Measurements from ENCODE around the gene CERS1.
"Not testable (repeated sequence)": the region's sequence is repeated elsewhere in the genome, so short reads cannot be mapped to it uniquely, and the experiment has no call there.

The CERS1 gene

DNA sequence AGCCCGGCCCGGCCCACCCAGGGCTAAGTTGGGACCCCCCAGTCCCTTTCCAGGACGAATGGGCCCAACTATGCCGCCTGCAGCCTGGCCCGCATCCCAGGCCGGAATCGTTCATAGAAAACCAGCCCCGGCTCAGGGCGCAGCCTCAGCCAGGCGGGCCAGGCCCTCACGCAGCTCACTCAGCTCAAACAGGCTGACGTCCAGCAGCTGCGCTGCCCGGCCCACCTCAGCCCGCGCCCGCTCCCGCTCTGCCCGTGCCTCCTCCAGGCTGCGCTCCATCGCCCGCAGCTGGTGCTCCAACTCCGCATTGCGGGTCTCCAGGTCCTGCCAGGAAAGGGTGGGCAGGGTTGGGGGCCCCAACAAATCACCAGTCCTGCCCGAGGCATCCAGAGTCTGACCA lies 33.4 kb upstream of the CERS1 start:
- Mint-ChIP-seq H3K27me3 (peaks cover 8 to 10% of the 10 kb centered on the region in 2 donors), H3K4me3 (no peak overlapping the region), H3K4me1 (ENCODE audit: low read depth in 2 of 2) (peaks cover 4 to 5% of the 10 kb centered on the region in 2 donors), H3K36me3 (ENCODE audit: insufficient read depth) (peaks cover 39% of the 10 kb centered on the region), H3K9me3 (no peaks in the 10 kb centered on the region), H3K27ac (peak overlapping the region in 1 of 2 donors; percentile 53)
- ATAC-seq (replicated peaks), result no peak
- no peak for DNase-seq

DNA sequence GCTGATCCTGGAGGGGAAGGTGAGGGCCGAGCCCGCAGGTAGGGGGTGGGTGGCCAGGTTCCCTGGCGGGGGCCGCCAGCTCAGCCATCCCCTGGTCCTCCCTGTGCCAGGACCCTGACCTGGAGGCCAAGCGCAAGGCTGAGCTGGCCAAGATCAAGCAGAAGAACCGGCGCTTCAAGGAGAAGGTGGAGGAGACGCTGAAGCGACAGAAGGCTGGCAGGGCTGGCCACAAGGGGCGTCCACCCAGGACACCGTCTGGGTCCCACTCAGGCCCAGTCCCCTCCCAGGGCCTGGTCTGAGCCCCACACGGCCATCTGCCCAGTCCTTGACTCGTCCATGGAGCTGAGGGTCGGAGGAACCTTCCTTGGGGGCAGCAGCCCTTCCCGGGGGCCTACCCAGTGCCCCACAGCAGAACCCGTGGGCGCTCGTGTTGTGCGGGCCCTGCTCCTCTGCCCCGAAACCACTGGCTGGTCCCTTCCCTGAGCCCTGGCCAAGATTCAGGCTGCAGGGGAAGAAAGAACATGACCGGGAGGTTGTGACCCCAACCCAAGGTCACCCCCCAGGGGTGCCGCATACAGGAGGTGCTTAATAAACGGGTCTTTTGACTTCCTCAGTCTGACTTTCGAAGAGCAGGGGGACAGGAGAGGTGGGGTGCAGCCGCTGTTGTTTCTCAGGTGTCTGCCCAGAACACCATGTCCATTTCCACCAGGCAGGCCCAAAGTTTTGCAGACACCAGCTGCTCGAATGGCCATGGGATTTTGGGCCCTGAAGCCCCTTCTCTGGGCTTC lies 32.3 kb upstream of the CERS1 start:
- no peaks in the 10 kb centered on the region for H3K9me3 Mint-ChIP-seq
- H3K4me3 Mint-ChIP-seq, result no peak overlapping the region
- peak overlapping the region in 1 of 2 donors; percentile 63 for H3K27ac Mint-ChIP-seq
- H3K36me3 Mint-ChIP-seq (ENCODE audit: insufficient read depth), result peaks cover 47% of the 10 kb centered on the region
- H3K27me3 Mint-ChIP-seq, result no peaks in the 10 kb centered on the region
- no peak for DNase-seq
- peaks cover 4 to 5% of the 10 kb centered on the region in 2 donors for H3K4me1 Mint-ChIP-seq (ENCODE audit: low read depth in 2 of 2)
- ATAC-seq (replicated peaks), result no peak

DNA sequence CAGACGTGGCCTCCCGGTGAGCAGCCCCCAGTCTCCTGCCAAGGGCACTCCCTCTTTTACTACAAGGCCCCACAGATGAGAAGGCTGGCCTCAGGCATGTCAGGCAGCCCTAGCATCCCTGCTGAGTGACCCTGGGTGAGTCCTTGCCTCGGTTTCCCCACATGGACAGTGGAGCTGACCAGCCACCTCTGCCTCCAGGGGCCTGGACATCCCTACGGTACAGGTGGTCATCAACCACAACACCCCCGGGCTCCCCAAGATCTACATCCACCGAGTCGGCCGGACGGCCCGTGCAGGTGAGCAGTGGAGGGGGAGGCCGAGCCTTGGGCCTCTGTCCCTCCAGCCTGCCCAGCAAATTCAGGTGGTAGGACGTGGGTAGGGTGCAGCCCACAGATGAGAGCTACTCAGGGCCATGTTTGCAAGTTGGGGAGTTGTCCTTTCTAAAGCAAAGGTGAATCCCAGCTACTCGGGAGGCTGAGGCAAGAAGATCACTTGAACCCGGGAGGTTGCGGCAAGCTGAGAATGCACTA lies 28.8 kb upstream of the CERS1 start:
- ATAC-seq (replicated peaks), result no peak
- Mint-ChIP-seq H3K4me3 (no peak overlapping the region), H3K4me1 (ENCODE audit: low read depth in 2 of 2) (peaks cover 9 to 11% of the 10 kb centered on the region in 2 donors), H3K36me3 (ENCODE audit: insufficient read depth) (peaks cover 70% of the 10 kb centered on the region), H3K9me3 (no peaks in the 10 kb centered on the region), H3K27me3 (no peaks in the 10 kb centered on the region), H3K27ac (no peak overlapping the region)
- DNase-seq, result no peak

DNA sequence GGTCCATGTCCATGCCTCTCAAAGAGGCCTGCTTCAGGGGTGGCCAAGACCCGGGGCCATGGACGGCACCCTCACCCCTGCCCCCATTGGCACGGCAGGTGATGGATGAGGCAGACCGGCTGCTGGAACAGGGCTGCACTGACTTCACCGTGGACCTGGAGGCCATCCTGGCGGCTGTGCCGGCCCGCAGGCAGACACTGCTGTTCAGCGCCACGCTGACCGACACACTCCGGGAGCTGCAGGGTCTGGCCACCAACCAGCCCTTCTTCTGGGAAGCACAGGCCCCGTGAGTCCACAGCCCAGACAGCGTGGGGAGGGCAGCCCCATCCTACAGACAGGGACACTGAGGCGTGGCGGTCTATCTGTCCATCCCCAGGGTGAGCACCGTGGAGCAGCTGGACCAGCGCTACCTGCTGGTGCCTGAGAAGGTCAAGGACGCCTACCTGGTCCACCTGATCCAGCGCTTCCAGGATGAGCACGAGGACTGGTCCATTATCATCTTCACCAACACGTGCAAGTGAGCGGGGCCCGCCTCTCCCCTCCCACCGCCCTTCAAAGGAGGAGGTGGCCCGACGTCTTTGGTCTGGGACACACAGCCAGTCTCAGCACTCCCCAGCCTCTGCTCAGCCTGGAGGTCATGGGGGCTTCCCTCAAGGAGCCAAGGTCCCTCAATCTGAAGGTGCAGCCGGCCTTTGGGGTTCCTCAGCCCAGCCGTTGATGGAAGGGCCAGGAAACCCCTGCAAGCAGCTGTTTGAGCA lies 26.4 kb upstream of the CERS1 start:
- Mint-ChIP-seq H3K4me1 (ENCODE audit: low read depth in 2 of 2) (peaks cover 19 to 22% of the 10 kb centered on the region in 2 donors), H3K4me3 (peak overlapping the region in 1 of 2 donors; percentile 6), H3K36me3 (ENCODE audit: insufficient read depth) (peaks cover 70% of the 10 kb centered on the region), H3K9me3 (no peaks in the 10 kb centered on the region), H3K27ac (no peak overlapping the region), H3K27me3 (no peaks in the 10 kb centered on the region)
- no peak for ATAC-seq (replicated peaks)
- DNase-seq, result no peak

DNA sequence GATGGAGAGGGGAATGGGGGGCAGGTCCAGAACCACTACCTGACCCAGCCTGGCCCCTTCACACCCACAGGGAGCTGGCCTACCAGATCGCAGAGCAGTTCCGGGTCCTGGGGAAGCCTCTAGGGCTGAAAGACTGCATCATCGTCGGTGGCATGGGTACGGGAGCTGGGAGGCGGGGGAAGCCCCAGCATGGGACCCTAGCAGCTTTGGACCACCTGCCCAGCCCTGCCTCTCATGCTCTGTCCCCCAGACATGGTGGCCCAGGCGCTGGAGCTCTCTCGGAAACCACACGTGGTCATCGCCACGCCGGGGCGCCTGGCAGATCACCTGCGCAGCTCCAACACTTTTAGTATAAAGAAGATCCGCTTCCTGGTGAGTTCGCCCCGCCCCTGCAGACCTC lies 25.6 kb upstream of the CERS1 start:
- Mint-ChIP-seq H3K27ac (peak overlapping the region; percentile 65 to 93), H3K4me1 (ENCODE audit: low read depth in 2 of 2) (peaks cover 26 to 27% of the 10 kb centered on the region in 2 donors), H3K4me3 (peak overlapping the region; percentile 34 to 89), H3K27me3 (no peaks in the 10 kb centered on the region), H3K36me3 (ENCODE audit: insufficient read depth) (peaks cover 70% of the 10 kb centered on the region), H3K9me3 (no peaks in the 10 kb centered on the region)
- DNase-seq, result no peak
- no peak for ATAC-seq (replicated peaks)

DNA sequence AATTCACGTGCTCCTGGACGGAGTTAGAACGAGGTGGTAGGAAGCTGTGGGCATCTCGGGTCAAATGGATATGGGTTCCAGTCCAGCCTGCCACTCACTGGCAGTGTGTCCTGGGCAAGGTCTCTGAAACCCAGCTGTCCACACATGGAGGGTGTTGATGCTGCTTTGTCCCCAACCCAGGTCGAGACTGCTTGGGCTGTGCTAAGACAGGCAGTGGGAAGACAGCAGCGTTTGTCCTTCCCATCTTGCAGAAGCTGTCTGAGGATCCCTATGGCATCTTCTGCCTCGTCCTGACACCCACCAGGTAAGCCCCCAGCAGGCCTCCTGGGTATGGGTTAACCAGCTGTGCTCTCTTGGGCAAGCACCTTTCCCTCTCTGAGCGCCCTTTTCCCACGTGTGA lies 24.4 kb upstream of the CERS1 start:
- peaks cover 72% of the 10 kb centered on the region for H3K36me3 Mint-ChIP-seq (ENCODE audit: insufficient read depth)
- DNase-seq (no peak), ATAC-seq (replicated peaks) (no peak)
- peak overlapping the region; percentile 89 for H3K4me3 Mint-ChIP-seq
- H3K27ac Mint-ChIP-seq, result peak overlapping the region; percentile 93 to 94
- H3K9me3 Mint-ChIP-seq, result no peaks in the 10 kb centered on the region
- H3K4me1 Mint-ChIP-seq (ENCODE audit: low read depth in 2 of 2), result peaks cover 26 to 27% of the 10 kb centered on the region in 2 donors
- no peaks in the 10 kb centered on the region for H3K27me3 Mint-ChIP-seq

DNA sequence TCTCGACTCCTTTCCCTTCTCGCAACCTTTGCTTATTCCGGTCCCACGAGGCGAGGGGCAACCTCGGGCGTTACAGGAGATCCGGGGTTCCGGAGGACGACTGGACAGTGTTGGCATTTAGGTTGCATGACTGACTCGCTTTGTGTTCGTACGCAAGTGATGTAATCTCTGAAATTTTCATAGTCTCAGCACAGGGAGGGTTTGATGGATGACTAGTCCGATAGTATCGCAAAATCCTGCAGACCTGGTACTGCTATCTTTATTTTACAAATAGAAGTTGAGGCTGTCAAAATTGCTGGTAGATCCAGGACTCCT lies 23.9 kb upstream of the CERS1 start:
- no peaks in the 10 kb centered on the region for H3K27me3 Mint-ChIP-seq
- peaks cover 29 to 30% of the 10 kb centered on the region in 2 donors for H3K4me1 Mint-ChIP-seq (ENCODE audit: low read depth in 2 of 2)
- ATAC-seq (replicated peaks) (no peak), DNase-seq (no peak)
- peaks cover 72% of the 10 kb centered on the region for H3K36me3 Mint-ChIP-seq (ENCODE audit: insufficient read depth)
- H3K4me3 Mint-ChIP-seq, result peak overlapping the region; percentile 89
- no peaks in the 10 kb centered on the region for H3K9me3 Mint-ChIP-seq
- H3K27ac Mint-ChIP-seq, result peak overlapping the region; percentile 93 to 94

DNA sequence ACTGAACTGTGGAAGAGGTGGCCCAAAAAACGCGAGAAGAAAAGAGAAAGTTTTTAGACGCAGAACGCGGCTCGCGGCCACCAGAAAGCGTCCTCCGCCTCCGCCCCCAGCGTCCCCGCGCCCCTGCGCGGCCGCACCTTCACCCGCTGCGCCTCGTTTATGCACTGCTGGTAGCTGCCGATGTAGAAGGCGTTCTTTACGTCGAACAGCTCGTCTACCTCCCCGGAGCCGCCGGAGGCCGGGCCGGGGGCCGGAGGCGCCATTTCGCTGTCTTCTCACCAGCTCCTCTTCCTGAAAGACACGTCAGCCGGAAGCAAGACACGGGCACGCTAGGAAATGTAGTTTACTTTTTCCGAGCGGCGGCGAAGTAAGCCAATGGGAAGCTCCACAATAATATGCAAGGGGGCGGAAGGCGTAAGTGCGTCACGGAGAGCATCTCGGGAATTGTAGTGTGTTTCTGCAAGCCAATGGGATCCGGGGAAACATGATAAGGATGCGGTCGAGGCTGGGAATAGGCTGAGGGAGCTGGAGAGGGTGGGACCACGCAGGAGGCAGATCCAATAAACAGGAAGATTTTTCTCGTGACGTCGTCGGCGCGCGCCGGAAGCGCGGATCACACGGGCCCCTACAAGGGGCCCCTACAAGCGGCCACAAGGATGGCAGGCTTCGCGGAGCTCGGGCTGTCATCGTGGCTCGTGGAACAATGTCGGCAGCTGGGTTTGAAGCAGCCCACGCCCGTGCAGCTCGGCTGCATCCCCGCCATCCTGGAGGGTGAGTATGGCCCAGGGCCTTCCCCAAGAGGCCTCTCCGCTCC lies 23.3 kb upstream of the CERS1 start, which contains the start of the genes COPE and DDX49:
COPE (minus strand) TSS at position 302 of the 814 bp plus-strand sequence; CDS start at position 263, 39 bp downstream.
DDX49 (plus strand) TSS at position 630 of the 814 bp plus-strand sequence; CDS start at position 657, 27 bp downstream.
- ATAC-seq (replicated peaks), result peak; percentile 89
- H3K27me3 Mint-ChIP-seq, result no peaks in the 10 kb centered on the region

DNA sequence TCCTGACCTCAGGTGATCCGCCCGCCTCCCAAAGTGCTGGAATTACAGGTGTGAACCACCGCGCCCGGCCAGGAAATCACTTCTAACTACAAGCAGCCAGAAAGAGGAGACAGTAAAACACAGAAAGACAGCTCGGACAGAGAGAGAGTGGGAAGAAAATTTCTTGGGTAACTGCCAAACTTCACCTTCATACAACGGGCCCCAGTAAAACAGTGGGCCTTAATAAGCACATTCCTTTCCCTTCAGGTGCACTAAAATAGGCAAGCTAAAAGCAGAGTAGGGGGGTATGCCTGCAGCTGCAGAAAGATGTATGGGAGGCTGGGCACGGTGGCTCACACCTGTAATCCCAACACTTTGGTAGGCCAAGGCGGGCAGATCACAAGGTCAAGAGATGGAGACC lies 21.6 kb upstream of the CERS1 start:
- DNase-seq; ATAC-seq (replicated peaks); H3K9me3 Mint-ChIP-seq; H3K27me3 Mint-ChIP-seq: not testable (repeated sequence)
- Mint-ChIP-seq H3K4me1 (ENCODE audit: low read depth in 2 of 2) (peaks cover 38 to 45% of the 10 kb centered on the region in 2 donors), H3K27ac (peak overlapping the region; percentile 69 to 80), H3K4me3 (peak overlapping the region; percentile 89), H3K36me3 (ENCODE audit: insufficient read depth) (peaks cover 67% of the 10 kb centered on the region)

More for the DNA sequence above, 23.3 kb upstream of the CERS1 start, which contains the start of the genes COPE and DDX49:
- peak; percentile 96 to 97 (median 97) for DNase-seq
- Mint-ChIP-seq H3K4me3 (peak within 1 kb of the TSS; percentile 89), H3K36me3 (ENCODE audit: insufficient read depth) (peaks cover 72% of the 10 kb centered on the region), H3K9me3 (no peaks in the 10 kb centered on the region), H3K27ac (peak within 1 kb of the TSS; percentile 93 to 94), H3K4me1 (ENCODE audit: low read depth in 2 of 2) (peaks cover 30 to 32% of the 10 kb centered on the region in 2 donors)

DNA sequence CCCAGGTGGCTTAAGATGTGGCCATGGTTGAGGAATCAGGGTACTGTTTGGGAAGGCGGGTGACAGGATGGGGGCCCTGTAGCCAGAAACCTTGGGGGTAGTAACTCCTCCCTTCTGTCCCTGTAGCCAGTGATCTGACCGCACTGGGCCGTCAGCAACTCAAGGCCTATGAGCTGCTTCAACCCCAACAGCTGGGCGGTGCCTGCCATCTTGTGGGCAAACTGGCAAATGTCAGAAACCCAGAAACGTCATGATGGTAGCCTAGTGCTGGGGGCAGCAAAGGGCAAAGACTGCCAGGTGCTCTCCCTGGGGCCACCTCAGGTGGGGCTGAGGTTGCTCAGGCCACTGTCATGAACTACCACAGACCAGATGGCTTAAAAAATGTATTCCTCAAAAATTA lies 19.7 kb upstream of the CERS1 start:
- peaks cover 32 to 40% of the 10 kb centered on the region in 2 donors for H3K4me1 Mint-ChIP-seq (ENCODE audit: low read depth in 2 of 2)
- ATAC-seq (replicated peaks), result no peak
- no peaks in the 10 kb centered on the region for H3K27me3 Mint-ChIP-seq
- no peak for DNase-seq
- H3K36me3 Mint-ChIP-seq (ENCODE audit: insufficient read depth), result peaks cover 64% of the 10 kb centered on the region
- peak overlapping the region in 1 of 2 donors; percentile 40 for H3K4me3 Mint-ChIP-seq
- H3K9me3 Mint-ChIP-seq, result no peaks in the 10 kb centered on the region
- H3K27ac Mint-ChIP-seq, result peak overlapping the region in 1 of 2 donors; percentile 70

DNA sequence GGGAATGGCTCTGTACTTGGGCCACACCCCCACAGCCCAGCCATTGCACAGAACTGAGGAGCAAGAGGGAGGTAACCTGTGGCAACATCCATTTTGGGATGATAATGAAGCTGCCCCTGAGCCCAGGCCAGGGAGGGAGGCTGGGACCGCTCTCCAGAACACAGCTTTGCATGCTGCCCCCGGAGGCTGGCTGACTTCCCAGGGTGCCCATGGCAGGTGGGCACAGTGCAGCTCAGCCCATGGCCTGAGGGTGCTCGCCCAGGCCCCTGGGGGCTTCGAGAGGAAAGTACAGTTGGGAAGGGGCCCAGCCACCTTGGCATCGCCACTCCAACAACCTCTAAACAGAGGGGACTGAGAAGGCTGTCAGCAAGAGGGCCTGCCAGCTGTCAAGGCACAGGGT lies 17.5 kb upstream of the CERS1 start:
- Mint-ChIP-seq H3K4me3 (no peak overlapping the region), H3K4me1 (ENCODE audit: low read depth in 2 of 2) (peaks cover 22 to 32% of the 10 kb centered on the region in 2 donors), H3K9me3 (no peaks in the 10 kb centered on the region), H3K27ac (peak overlapping the region in 1 of 2 donors; percentile 77), H3K27me3 (no peaks in the 10 kb centered on the region), H3K36me3 (ENCODE audit: insufficient read depth) (peaks cover 78% of the 10 kb centered on the region)
- no peak for DNase-seq
- no peak for ATAC-seq (replicated peaks)

DNA sequence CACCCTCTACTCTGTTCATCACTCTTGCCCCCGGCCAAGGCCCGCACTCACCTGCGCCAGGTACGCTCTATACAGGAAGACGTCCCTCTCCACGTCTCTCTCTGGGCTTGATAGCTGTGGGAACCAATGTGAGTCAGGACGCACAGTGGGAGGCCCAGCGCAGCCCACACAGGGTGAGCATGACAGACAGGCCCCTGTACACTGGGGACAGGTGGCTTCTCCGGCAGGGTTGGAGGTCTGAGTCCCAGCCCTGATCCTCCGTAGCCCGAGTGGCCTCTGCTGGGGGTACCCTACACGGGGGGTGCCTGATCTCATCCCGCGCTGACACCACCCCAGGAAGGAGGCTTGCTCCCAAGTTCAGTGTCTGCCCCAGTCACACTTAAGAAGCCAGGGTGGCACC lies 17.0 kb upstream of the CERS1 start:
- Mint-ChIP-seq H3K27me3 (no peaks in the 10 kb centered on the region), H3K36me3 (ENCODE audit: insufficient read depth) (peaks cover 80% of the 10 kb centered on the region), H3K4me1 (ENCODE audit: low read depth in 2 of 2) (peaks cover 18 to 28% of the 10 kb centered on the region in 2 donors), H3K9me3 (no peaks in the 10 kb centered on the region), H3K4me3 (no peak overlapping the region), H3K27ac (peak overlapping the region in 1 of 2 donors; percentile 77)
- DNase-seq, result no peak
- no peak for ATAC-seq (replicated peaks)

Measured in effector memory CD8-positive, alpha-beta T cell (primary cell).